ENCODE measurements around the gene TJAP1.

GRCh38 chr6:43468240-43468639, 9.1 kb upstream of the TJAP1 start:
- TF ChIP-seq CTCF (IDR thresholded peaks at IDR 0.05; ENCODE audit: borderline replicate concordance, extremely low read depth, low read length, poor library complexity, severe bottlenecking) (no peak), EZH2 (IDR thresholded peaks at IDR 0.05; ENCODE audit: borderline replicate concordance, low read depth, low read length, severe bottlenecking) (no peak)

Data from DND-41 (cell line).